Parathyroid adenoma (tissue), 2 donors: Measurements from ENCODE around the gene DLX3.

Experiments used
- H2AFZ ChIP-seq: fragments of 300-600 bp; sonication (generic); one replicate; pipeline ENCODE4 v1.7.0; 2017; ENCODE audit warnings: antibody characterized with exemption, mild to moderate bottlenecking
- H3K27ac ChIP-seq: fragments of 300-600 bp; sonication (generic); one replicate; pipeline ENCODE4 v1.7.0; 2017
- H3K27me3 ChIP-seq: fragments of 300-600 bp; sonication (generic); one replicate; pipeline ENCODE4 v1.7.0; 2017; ENCODE audit warnings: low read length; ENCODE audit not compliant: control insufficient read depth, insufficient read depth
- H3K36me3 ChIP-seq: fragments of 300-600 bp; sonication (generic); one replicate; pipeline ENCODE4 v1.7.0; 2017; ENCODE audit warnings: low read length; ENCODE audit not compliant: control insufficient read depth, insufficient read depth
- H3K4me1 ChIP-seq: fragments of 300-600 bp; sonication (generic); one replicate; pipeline ENCODE4 v1.7.0; 2017; ENCODE audit warnings: control low read depth
- H3K4me2 ChIP-seq: fragments of 300-600 bp; sonication (generic); one replicate; pipeline ENCODE4 v1.7.0; 2017; ENCODE audit warnings: low read length
- H3K4me3 ChIP-seq: fragments of 300-600 bp; sonication (generic); one replicate; pipeline ENCODE4 v1.7.0; 2017; ENCODE audit warnings: low read depth, low read length
- H3K79me2 ChIP-seq: fragments of 300-600 bp; sonication (generic); one replicate; pipeline ENCODE4 v1.7.0; 2017; ENCODE audit warnings: control low read depth
- H3K9ac ChIP-seq: fragments of 300-600 bp; sonication (generic); one replicate; pipeline ENCODE4 v1.7.0; 2017; ENCODE audit warnings: mild to moderate bottlenecking
- H3K9me3 ChIP-seq: fragments of 300-600 bp; sonication (generic); one replicate; pipeline ENCODE4 v1.7.0; 2017; ENCODE audit warnings: low read length; ENCODE audit not compliant: control insufficient read depth
- TF ChIP-seq, protein P1 (sequence below): fragments of 300-600 bp; sonication (generic); IDR thresholded peaks from one replicate; pipeline ENCODE4 v1.7.0; 2017; ENCODE audit warnings: antibody characterized with exemption, mild to moderate bottlenecking
- donor health status: primary hyperparathyroidism.

Gene DLX3

DNA sequence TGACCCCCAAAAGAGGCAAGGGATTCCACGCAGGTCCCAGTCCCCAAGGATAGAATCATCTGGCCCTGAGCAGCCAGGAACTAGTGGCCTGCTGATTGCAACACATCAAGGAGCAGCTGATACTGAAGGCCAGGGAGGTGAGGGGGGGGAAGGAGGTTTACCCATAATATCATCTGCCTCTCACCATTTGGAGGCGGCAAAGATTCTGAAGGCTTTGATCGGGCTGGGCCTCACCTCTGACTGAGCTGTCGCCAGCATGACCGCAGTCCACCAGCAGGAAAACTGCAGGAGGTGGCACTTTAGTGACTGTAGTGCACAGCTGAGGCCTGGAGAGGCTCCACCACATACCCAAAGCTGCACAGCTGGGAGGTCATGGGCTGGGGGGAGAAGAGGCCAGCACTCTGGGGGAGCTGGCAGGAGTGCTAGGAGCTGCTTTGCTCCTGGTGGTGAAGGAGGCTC is 40.4 kb upstream of the DLX3 start:
- no peaks in the 10 kb centered on the region for H3K79me2 ChIP-seq
- H3K27ac ChIP-seq = no peak overlapping the region
- H3K9ac ChIP-seq = no peak overlapping the region
- no peaks in the 10 kb centered on the region for H3K36me3 ChIP-seq
- TF ChIP-seq, protein P1, sequence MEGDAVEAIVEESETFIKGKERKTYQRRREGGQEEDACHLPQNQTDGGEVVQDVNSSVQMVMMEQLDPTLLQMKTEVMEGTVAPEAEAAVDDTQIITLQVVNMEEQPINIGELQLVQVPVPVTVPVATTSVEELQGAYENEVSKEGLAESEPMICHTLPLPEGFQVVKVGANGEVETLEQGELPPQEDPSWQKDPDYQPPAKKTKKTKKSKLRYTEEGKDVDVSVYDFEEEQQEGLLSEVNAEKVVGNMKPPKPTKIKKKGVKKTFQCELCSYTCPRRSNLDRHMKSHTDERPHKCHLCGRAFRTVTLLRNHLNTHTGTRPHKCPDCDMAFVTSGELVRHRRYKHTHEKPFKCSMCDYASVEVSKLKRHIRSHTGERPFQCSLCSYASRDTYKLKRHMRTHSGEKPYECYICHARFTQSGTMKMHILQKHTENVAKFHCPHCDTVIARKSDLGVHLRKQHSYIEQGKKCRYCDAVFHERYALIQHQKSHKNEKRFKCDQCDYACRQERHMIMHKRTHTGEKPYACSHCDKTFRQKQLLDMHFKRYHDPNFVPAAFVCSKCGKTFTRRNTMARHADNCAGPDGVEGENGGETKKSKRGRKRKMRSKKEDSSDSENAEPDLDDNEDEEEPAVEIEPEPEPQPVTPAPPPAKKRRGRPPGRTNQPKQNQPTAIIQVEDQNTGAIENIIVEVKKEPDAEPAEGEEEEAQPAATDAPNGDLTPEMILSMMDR = no peak
- H3K9me3 ChIP-seq = no peaks in the 10 kb centered on the region
- no peaks in the 10 kb centered on the region for H3K4me1 ChIP-seq
- no peak overlapping the region for H2AFZ ChIP-seq
- H3K27me3 ChIP-seq = no peaks in the 10 kb centered on the region
- no peak overlapping the region for H3K4me2 ChIP-seq
- H3K4me3 ChIP-seq = no peak overlapping the region

DNA sequence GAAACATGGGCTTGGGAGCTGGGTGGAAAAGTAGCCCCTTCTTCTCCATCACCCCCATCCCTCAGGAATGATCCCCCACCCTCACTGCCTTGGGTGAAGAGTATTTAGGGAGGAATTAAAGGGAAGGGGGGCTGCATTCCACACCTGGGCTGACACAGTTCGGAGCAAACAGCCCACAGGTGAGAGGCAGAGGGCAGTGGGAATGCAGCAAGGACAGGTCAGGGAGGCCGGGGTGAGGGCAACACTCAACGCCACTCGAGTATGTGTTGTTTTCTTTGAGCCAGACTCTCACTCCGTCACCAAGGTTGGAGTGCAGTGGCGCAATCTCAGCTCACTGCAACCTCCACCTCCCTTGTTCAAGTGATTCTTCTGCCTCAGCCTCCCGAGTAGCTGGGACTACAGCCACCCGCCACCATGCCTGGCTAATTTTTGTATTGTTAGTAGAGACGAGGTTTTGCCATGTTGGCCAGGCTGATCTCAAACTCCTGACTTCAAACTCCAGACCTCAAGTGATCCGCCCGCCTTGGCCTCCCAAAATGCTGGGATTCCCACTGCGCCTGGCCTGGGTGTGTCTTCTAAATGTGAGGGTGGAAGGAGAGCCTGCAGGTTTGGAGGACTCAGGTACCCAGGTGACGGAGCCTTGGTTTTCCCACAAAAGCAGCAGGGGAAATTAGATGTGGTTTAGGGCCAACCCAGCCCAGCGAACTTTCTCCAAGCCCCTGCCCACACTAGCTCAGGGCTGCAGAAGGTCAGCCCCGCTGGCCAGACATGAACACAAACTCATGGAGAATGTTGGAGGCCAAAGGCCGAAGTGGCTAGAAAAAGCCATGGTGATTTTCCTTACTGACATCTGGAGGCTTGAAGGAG is 39.7 kb upstream of the DLX3 start:
- Histone ChIP-seq H3K9ac (no peak overlapping the region), H3K4me2 (no peak overlapping the region), H2AFZ (no peak overlapping the region), H3K79me2 (no peaks in the 10 kb centered on the region), H3K4me3 (no peak overlapping the region), H3K36me3 (no peaks in the 10 kb centered on the region), H3K4me1 (no peaks in the 10 kb centered on the region), H3K27ac (no peak overlapping the region), H3K9me3 (no peaks in the 10 kb centered on the region), H3K27me3 (no peaks in the 10 kb centered on the region)
- TF ChIP-seq, protein P1 = no peak

DNA sequence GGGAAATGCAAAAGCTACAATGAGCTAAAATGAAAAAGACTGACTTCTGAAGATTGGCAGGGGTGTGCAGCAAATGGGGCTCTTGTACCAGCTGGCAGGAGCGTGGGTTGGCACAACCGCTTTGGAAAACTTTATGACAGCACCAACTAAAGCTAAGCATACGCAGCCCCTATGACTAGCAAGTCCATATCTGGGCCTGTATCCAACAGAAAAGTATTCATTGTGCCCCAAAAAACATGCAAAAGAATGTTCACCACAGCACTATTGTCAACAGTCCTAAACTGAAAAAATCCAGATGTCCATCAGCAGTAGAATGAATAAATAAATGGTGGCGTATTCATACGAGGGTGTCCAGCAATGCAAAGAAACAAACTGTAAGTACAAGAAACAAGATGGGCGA is 38.3 kb upstream of the DLX3 start:
- H3K9ac ChIP-seq = no peak overlapping the region
- H3K4me3 ChIP-seq = no peak overlapping the region
- H3K27me3 ChIP-seq = no peaks in the 10 kb centered on the region
- H3K79me2 ChIP-seq = no peaks in the 10 kb centered on the region
- TF ChIP-seq, protein P1 = no peak
- H3K27ac ChIP-seq = no peak overlapping the region
- no peak overlapping the region for H2AFZ ChIP-seq
- H3K9me3 ChIP-seq = no peaks in the 10 kb centered on the region
- no peaks in the 10 kb centered on the region for H3K36me3 ChIP-seq
- no peak overlapping the region for H3K4me2 ChIP-seq
- no peaks in the 10 kb centered on the region for H3K4me1 ChIP-seq

DNA sequence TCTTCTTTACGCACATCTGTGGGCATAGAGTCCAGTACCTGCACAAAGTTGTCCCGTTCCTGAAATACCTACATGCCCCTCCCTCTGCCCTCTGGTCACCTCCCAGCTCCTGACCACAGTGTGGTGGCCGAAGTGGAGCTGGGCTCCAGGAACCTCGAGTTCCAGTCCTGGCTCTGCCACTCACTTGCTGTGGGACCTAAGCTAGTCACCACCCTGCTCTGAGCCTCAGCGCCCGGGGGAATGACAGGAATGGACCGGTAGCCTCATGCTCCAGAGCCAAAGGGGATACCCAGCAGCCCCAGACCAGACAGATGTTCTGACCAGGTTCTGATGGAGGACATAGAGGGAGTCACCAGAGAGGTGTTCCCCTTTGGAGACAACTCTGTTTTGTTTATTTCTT is 34.2 kb upstream of the DLX3 start:
- no peaks in the 10 kb centered on the region for H3K27me3 ChIP-seq
- H2AFZ ChIP-seq = no peak overlapping the region
- H3K4me2 ChIP-seq = no peak overlapping the region
- no peak overlapping the region for H3K27ac ChIP-seq
- H3K4me1 ChIP-seq = no peaks in the 10 kb centered on the region
- no peak overlapping the region for H3K4me3 ChIP-seq
- no peaks in the 10 kb centered on the region for H3K79me2 ChIP-seq
- H3K9ac ChIP-seq = no peak overlapping the region
- H3K36me3 ChIP-seq = no peaks in the 10 kb centered on the region
- TF ChIP-seq, protein P1 = no peak
- H3K9me3 ChIP-seq = no peaks in the 10 kb centered on the region

DNA sequence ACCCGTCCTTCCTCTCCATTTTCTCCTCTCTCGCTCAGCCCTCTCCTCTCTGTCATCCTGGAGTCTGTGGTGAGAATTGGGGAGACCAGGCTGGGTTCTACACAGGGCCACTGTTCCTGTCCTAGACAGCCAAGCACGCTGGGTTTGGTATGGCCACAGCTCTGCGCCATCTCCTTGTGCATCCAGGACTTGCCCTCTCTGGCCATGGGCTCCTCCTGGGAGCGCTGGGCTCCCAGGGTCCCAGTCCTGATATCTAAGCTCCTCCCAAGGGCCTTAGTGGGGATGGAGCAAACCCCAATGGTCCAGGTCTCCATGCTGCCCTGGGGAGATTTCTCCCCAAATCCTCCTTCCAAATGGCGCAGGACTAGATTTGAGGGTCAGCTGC is 33.7 kb upstream of the DLX3 start:
- Histone ChIP-seq H3K27ac (no peak overlapping the region), H3K4me3 (no peak overlapping the region), H3K36me3 (no peaks in the 10 kb centered on the region), H3K9me3 (no peaks in the 10 kb centered on the region), H2AFZ (no peak overlapping the region), H3K27me3 (no peaks in the 10 kb centered on the region), H3K79me2 (no peaks in the 10 kb centered on the region), H3K9ac (no peak overlapping the region), H3K4me1 (no peaks in the 10 kb centered on the region), H3K4me2 (no peak overlapping the region)
- TF ChIP-seq, protein P1 = no peak
